ENCODE measurements around the gene RBM5.

Gene RBM5

DNA sequence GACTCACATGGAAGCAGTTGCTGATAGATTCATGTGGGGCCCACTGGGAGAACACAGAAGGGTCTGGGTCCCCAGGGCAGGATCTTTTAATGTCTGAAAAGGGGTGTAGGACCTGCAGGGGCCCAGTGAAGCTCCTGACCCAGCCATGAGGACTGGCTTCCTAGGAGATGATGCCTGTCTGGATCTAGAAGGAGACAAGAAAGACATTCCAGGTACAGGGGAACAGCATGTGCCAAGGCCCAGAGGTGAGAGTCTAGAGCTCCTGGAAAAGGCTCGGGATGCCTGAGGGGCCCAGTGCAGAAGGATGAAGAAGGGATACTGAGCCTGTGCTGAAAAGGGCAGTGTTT is 61.7 kb downstream of the RBM5 start:
- TF ChIP-seq CTCF (IDR thresholded peaks at IDR 0.05), result no peak
- H3K27ac ChIP-seq, result no peak overlapping the region
- no peak for DNase-seq (ENCODE audit: low spot score)
- H3K4me3 ChIP-seq, result no peak overlapping the region

- no peak for DNase-seq (ENCODE audit: low spot score)
- H3K27ac ChIP-seq, result no peak overlapping the region
- no peak for TF ChIP-seq CTCF (IDR thresholded peaks at IDR 0.05)
- no peak overlapping the region for H3K4me3 ChIP-seq
These were observed 62.4 kb downstream of the RBM5 start for GRCh38 chr3:50150863-50151686.

DNA sequence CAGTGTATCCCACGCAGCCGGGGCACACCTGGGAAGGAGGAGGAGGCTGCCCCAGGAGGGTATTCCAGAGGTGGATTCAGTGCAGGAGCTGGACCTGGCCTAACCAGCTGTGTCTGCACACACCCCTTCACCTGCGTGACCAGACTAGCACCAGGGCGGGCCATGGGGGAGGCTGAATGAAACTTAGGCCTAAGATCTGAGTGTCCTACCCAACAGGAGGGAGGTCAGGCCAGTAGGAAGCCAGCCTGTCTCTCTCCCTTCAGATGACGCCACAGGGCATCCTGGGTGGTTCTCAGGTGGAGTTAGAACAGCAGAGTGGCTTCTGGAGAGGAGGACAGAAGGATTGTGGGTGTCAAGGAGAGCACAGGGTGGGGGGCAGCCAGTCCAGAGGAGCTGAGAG is 63.0 kb downstream of the RBM5 start:
- H3K27ac ChIP-seq, result no peak overlapping the region
- DNase-seq (ENCODE audit: low spot score), result no peak
- TF ChIP-seq CTCF (IDR thresholded peaks at IDR 0.05), result no peak
- no peak overlapping the region for H3K4me3 ChIP-seq

GRCh38 chr3:50153782-50154475 is 65.2 kb downstream of the RBM5 start:
- DNase-seq (ENCODE audit: low spot score), result no peak
- TF ChIP-seq CTCF (IDR thresholded peaks at IDR 0.05), result no peak
- Histone ChIP-seq H3K4me3 (peak overlapping the region; percentile 82), H3K27ac (no peak overlapping the region)

DNA sequence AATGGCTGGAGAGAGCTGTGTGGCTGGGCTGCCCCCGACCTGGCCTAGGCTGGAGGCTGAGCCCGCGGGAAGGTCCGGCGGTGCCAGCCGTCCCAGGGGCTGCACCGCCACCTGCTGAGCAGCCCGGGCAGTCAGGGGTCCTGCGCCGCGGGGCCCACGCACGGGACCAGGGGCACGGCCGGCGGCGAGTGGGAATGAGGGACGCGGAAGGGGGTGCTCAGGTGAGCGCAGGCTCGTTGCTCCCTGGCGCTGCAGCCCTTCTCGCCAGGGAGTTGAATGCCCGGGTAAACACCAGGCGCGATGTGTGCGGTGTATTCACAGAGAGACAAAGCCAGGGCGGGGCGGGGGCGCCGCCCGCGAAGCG is 65.7 kb downstream of the RBM5 start:
- TF ChIP-seq CTCF (IDR thresholded peaks at IDR 0.05), result no peak
- Histone ChIP-seq H3K4me3 (peak overlapping the region; percentile 82), H3K27ac (peak overlapping the region in 1 of 2 donors; percentile 97)
- no peak for DNase-seq (ENCODE audit: low spot score)

DNA sequence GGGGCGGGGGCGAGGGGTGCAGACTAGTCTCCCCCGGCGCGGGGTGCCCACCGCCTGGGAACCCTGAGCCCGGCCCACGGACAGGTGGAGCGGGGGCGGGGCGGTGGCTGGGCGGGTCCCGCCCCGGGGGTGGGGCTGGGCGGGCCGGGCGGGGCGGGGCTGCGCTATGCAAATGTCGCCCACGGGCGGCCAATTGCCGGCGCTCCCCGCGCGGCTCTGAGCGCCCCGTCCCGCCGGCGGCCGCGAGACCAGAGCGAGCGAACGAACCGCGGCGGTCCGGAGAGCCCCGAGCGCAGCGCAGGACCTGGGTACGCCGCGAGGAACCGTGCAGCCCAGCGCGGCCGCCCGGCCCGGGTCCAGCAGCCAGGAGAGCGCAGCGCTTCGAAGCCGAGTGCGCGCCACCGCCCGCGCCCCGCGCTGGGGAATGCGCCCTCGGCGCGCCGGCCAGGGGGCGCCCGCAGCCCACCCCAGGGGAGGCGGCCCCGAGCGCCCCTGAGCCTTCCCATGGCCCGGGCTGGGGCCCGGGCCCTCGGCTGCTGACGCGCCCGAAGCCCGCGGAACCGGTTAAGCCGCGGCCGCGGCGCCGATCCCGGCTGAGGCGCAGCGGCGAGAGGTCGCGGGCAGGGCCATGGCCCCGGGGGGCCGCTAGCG is 66.2 kb downstream of the RBM5 start, which contains the start of gene SEMA3F:
TSS of gene SEMA3F (plus strand) at position 485 of the 651 bp plus-strand sequence. CDS start 4,299 bp downstream, outside the sequence.
- H3K27ac ChIP-seq, result peak within 1 kb of the TSS; percentile 46 to 97
- no peak for TF ChIP-seq CTCF (IDR thresholded peaks at IDR 0.05)

More for the DNA sequence above, 66.2 kb downstream of the RBM5 start, which contains the start of gene SEMA3F:
- H3K4me3 ChIP-seq, result peak within 1 kb of the TSS; percentile 82
- DNase-seq (ENCODE audit: low spot score), result no peak

All from coronary artery (tissue), 2 donors.